Hypothalamus (tissue), 51 donors: ENCODE measurements around the gene POU2AF3.
"Not testable (repeated sequence)": the region's sequence is repeated elsewhere in the genome, so short reads cannot be mapped to it uniquely, and the experiment has no call there.

ENCODE experiments used
- DNase-seq, 51 donors: peaks; one replicate each; lab custom pipeline; 2025; lab: John Stamatoyannopoulos, UW

The POU2AF3 gene

GRCh38 chr11:111299101-111300026 lies 1.0 kb downstream of the POU2AF3 start:
- DNase-seq, result peak in 38 of 51 donors; percentile 18 to 73 (median 52)

- no peak for DNase-seq
These were observed 2.2 kb downstream of the POU2AF3 start for GRCh38 chr11:111300569-111300968.

- peak in 1 of 51 donors; percentile 18 for DNase-seq
These were observed 2.9 kb downstream of the POU2AF3 start for GRCh38 chr11:111301004-111301841.

GRCh38 chr11:111301842-111302118 lies 3.4 kb downstream of the POU2AF3 start:
- DNase-seq, result no peak

GRCh38 chr11:111302298-111302697 lies 4.0 kb downstream of the POU2AF3 start:
- peak in 1 of 51 donors; percentile 38 for DNase-seq

- no peak for DNase-seq
These were observed 5.1 kb downstream of the POU2AF3 start for GRCh38 chr11:111303461-111303860.

- DNase-seq, result no peak
These were observed 6.9 kb downstream of the POU2AF3 start for GRCh38 chr11:111305162-111305802.

GRCh38 chr11:111305876-111306275 lies 7.5 kb downstream of the POU2AF3 start:
- no peak for DNase-seq

GRCh38 chr11:111306321-111306720 lies 8.0 kb downstream of the POU2AF3 start:
- no peak for DNase-seq

- DNase-seq, result no peak
These were observed 9.2 kb downstream of the POU2AF3 start for GRCh38 chr11:111307472-111308108.

- no peak for DNase-seq
These were observed 9.8 kb downstream of the POU2AF3 start for GRCh38 chr11:111308140-111308539.

GRCh38 chr11:111309215-111309915 lies 11.0 kb downstream of the POU2AF3 start:
- DNase-seq, result no peak

- DNase-seq, result no peak
These were observed 11.7 kb downstream of the POU2AF3 start for GRCh38 chr11:111310088-111310487.

- no peak for DNase-seq
These were observed 12.4 kb downstream of the POU2AF3 start for GRCh38 chr11:111310723-111311122.

- no peak for DNase-seq
These were observed 13.7 kb downstream of the POU2AF3 start for GRCh38 chr11:111312076-111312475.

- DNase-seq, result no peak
These were observed 20.9 kb downstream of the POU2AF3 start for GRCh38 chr11:111319296-111319695.

- DNase-seq, result not testable (repeated sequence)
These were observed 21.9 kb downstream of the POU2AF3 start for GRCh38 chr11:111320199-111320598.

GRCh38 chr11:111320728-111321568 lies 22.6 kb downstream of the POU2AF3 start:
- DNase-seq, result no peak

GRCh38 chr11:111322534-111322933 lies 24.2 kb downstream of the POU2AF3 start:
- DNase-seq, result no peak
